Left ventricle myocardium inferior (tissue), 1 donor: ENCODE measurements around the gene CNOT3. TPM values are rescaled to one million over a fixed set of nuclear protein-coding genes. Genes with fewer than 3 reads are reported as not detected.

Experiments
- DNase-seq: peaks from one replicate; pipeline ENCODE4 v3.0.0-alpha.2; 2020
- H3K27ac ChIP-seq: fragments of 200-600 bp; replicated peaks from 2 replicates; pipeline ENCODE4 v1.8.0; 2021
- H3K27me3 ChIP-seq: fragments of 200-600 bp; 2 replicates; pipeline ENCODE4 v1.8.0; 2021; ENCODE audit warnings: low read depth
- H3K36me3 ChIP-seq: fragments of 200-600 bp; 2 replicates; pipeline ENCODE4 v1.8.0; 2021
- H3K4me1 ChIP-seq: fragments of 200-600 bp; 2 replicates; pipeline ENCODE4 v1.8.0; 2021
- H3K4me3 ChIP-seq: fragments of 200-600 bp; 2 replicates; pipeline ENCODE4 v1.8.0; 2021; ENCODE audit warnings: mild to moderate bottlenecking, moderate library complexity
- H3K9me3 ChIP-seq: fragments of 200-600 bp; replicated peaks from 2 replicates; pipeline ENCODE4 v1.8.0; 2021
- CTCF ChIP-seq: fragments of 200-600 bp; IDR thresholded peaks from 2 replicates; pipeline ENCODE4 v1.8.0; 2021; ENCODE audit warnings: antibody characterized with exemption, mild to moderate bottlenecking, borderline replicate concordance
- intact Hi-C: fragments of 100-400 bp; cut with micrococcal nuclease; formaldehyde crosslinking; loops from one replicate; pipeline ENCODE4 v1.11.0; 2022
- total RNA-seq: library from RNA; stranded (reverse); fragmentation: NEBNext Ultra II Directional; extraction: Animal tissue kit (Norgen Biotek cat#: 25700); gene quantifications from one replicate; pipeline ENCODE4 v1.2.1, GENCODE V29; 2021
- donor health status: DM: no; HTN: yes; CAD: no; lungs with severe emphysema.

Gene CNOT3
- total RNA-seq, 1 donor from 2014 or later = 19.5 TPM

- intact Hi-C loops = no loop called here
Measured at GRCh38 chr19:54105796-54106195, 31.8 kb upstream of the CNOT3 start.

GRCh38 chr19:54106716-54107115 lies 30.8 kb upstream of the CNOT3 start:
- H3K4me1 ChIP-seq = peaks cover 27% of the 10 kb centered on the region
- no peak overlapping the region for H3K4me3 ChIP-seq
- H3K27ac ChIP-seq = no peak overlapping the region
- H3K9me3 ChIP-seq = no peaks in the 10 kb centered on the region
- peaks cover 69% of the 10 kb centered on the region for H3K36me3 ChIP-seq
- H3K27me3 ChIP-seq = no peaks in the 10 kb centered on the region
- TF ChIP-seq CTCF = no peak
- DNase-seq = peak; percentile 12
- intact Hi-C loops = no loop called here

More at GRCh38 chr19:54105796-54106195, 31.8 kb upstream of the CNOT3 start:
- no peak for TF ChIP-seq CTCF
- no peak for DNase-seq
- Histone ChIP-seq H3K9me3 (no peaks in the 10 kb centered on the region), H3K4me3 (no peak overlapping the region), H3K4me1 (peaks cover 27% of the 10 kb centered on the region), H3K36me3 (peaks cover 61% of the 10 kb centered on the region), H3K27me3 (no peaks in the 10 kb centered on the region), H3K27ac (no peak overlapping the region)

- no peak for TF ChIP-seq CTCF
- Histone ChIP-seq H3K4me1 (peaks cover 18% of the 10 kb centered on the region), H3K27me3 (no peaks in the 10 kb centered on the region), H3K36me3 (peaks cover 78% of the 10 kb centered on the region), H3K9me3 (no peaks in the 10 kb centered on the region), H3K27ac (no peak overlapping the region), H3K4me3 (no peak overlapping the region)
- intact Hi-C loops = no loop called here
- no peak for DNase-seq
Measured at GRCh38 chr19:54107876-54108490, 29.6 kb upstream of the CNOT3 start.

GRCh38 chr19:54108496-54108895 lies 29.1 kb upstream of the CNOT3 start:
- no peak for TF ChIP-seq CTCF
- intact Hi-C loops = no loop called here
- no peak overlapping the region for H3K27ac ChIP-seq

GRCh38 chr19:54109651-54110050 lies 27.9 kb upstream of the CNOT3 start:
- TF ChIP-seq CTCF = no peak
- H3K4me3 ChIP-seq = no peak overlapping the region
- DNase-seq = no peak
- intact Hi-C loops = no loop called here
- H3K27me3 ChIP-seq = no peaks in the 10 kb centered on the region
- H3K9me3 ChIP-seq = no peaks in the 10 kb centered on the region
- H3K36me3 ChIP-seq = peaks cover 77% of the 10 kb centered on the region
- H3K27ac ChIP-seq = no peak overlapping the region
- peaks cover 12% of the 10 kb centered on the region for H3K4me1 ChIP-seq

More at GRCh38 chr19:54108496-54108895, 29.1 kb upstream of the CNOT3 start:
- Histone ChIP-seq H3K36me3 (peaks cover 78% of the 10 kb centered on the region), H3K4me1 (peaks cover 13% of the 10 kb centered on the region), H3K4me3 (no peak overlapping the region), H3K27me3 (no peaks in the 10 kb centered on the region), H3K9me3 (no peaks in the 10 kb centered on the region)
- DNase-seq = no peak
